ENCODE data around the gene HIPK4. TPM values are rescaled to one million over a fixed set of nuclear protein-coding genes. Genes with fewer than 3 reads are reported as not detected.
A peak's percentile ranks its signal among the peaks of the same experiment; 100 is the strongest.
"Not testable (repeated sequence)": the region's sequence is repeated elsewhere in the genome, so short reads cannot be mapped to it uniquely, and the experiment has no call there.

The HIPK4 gene
- total and polyA plus RNA-seq, 2 experiments from 2014 or later = 0.19 to 0.43 TPM

GRCh38 chr19:40337107-40337506 is 52.9 kb downstream of the HIPK4 start:
- no peak overlapping the region for H3K27ac ChIP-seq
- H3K27me3 ChIP-seq (replicated peaks; ENCODE audit: insufficient read depth) = no peaks in the 10 kb centered on the region
- no peaks in the 10 kb centered on the region for H3K9me2 ChIP-seq (ENCODE audit: insufficient read depth)
- no peaks in the 10 kb centered on the region for H4K20me1 ChIP-seq (ENCODE audit: insufficient read depth)
- peaks cover 9% of the 10 kb centered on the region; the same call in 1 of the 2 replicates for H3K4me1 ChIP-seq (ENCODE audit: insufficient read depth)
- in situ Hi-C loops (cut with MboI) = no loop called here
- H3K9me3 ChIP-seq (ENCODE audit: low read depth) = no peaks in the 10 kb centered on the region
- H3K4me2 ChIP-seq (ENCODE audit: unreplicated experiment) = no peak overlapping the region
- DNase-seq = no peak
- peaks cover 22% of the 10 kb centered on the region; the same call in 1 of the 2 replicates for H3K36me3 ChIP-seq (ENCODE audit: low read depth)
- no peak overlapping the region for H2AFZ ChIP-seq
- no peak overlapping the region for H3K9ac ChIP-seq
- no peak for TF ChIP-seq EZH2phosphoT487 (IDR thresholded peaks at IDR 0.05; ENCODE audit: insufficient read depth, low read depth)
- TF ChIP-seq EZH2 (IDR thresholded peaks at IDR 0.05; ENCODE audit: insufficient read depth, poor library complexity, severe bottlenecking) = no peak
- 79 to 84% methylated on average over 2 of the region's 2 CpGs for WGBS, 2 experiments (ENCODE audit: low coverage in 1 of 2, low lambda C conversion rate in 2 of 2, missing lambda C conversion rate in 2 of 2)
- peaks cover 44% of the 10 kb centered on the region for H3K79me2 ChIP-seq (ENCODE audit: insufficient read depth)
- peaks cover 8% of the 10 kb centered on the region; the same call in 1 of the 2 replicates for H3F3A ChIP-seq (ENCODE audit: insufficient read depth)
- H3K4me3 ChIP-seq = no peak overlapping the region

GRCh38 chr19:40336601-40336900 is 53.4 kb downstream of the HIPK4 start:
- no peak for DNase-seq
- no peaks in the 10 kb centered on the region for H3K9me3 ChIP-seq (ENCODE audit: low read depth)
- H3K36me3 ChIP-seq (ENCODE audit: low read depth) = peaks cover 25% of the 10 kb centered on the region; the same call in 1 of the 2 replicates
- in situ Hi-C loops (cut with MboI) = no loop called here
- 0 out of 2 replicates have a peak, but pooled peaks cover 3% of the 10 kb centered on the region for H3F3A ChIP-seq (ENCODE audit: insufficient read depth)
- WGBS, 2 experiments (ENCODE audit: low coverage in 1 of 2, low lambda C conversion rate in 2 of 2, missing lambda C conversion rate in 2 of 2) = 94 to 96% methylated on average over 2 of the region's 2 CpGs
- H3K9me2 ChIP-seq (ENCODE audit: insufficient read depth) = no peaks in the 10 kb centered on the region
- no peak overlapping the region for H3K4me3 ChIP-seq
- no peak for TF ChIP-seq EZH2 (IDR thresholded peaks at IDR 0.05; ENCODE audit: insufficient read depth, poor library complexity, severe bottlenecking)
- TF ChIP-seq EZH2phosphoT487 (IDR thresholded peaks at IDR 0.05; ENCODE audit: insufficient read depth, low read depth) = no peak
- no peak overlapping the region for H3K27ac ChIP-seq
- H3K4me1 ChIP-seq (ENCODE audit: insufficient read depth) = peaks cover 3% of the 10 kb centered on the region; the same call in 1 of the 2 replicates
- no peak overlapping the region for H2AFZ ChIP-seq
- no peak overlapping the region for H3K9ac ChIP-seq
- H3K79me2 ChIP-seq (ENCODE audit: insufficient read depth) = peaks cover 41% of the 10 kb centered on the region
- no peak overlapping the region for H3K4me2 ChIP-seq (ENCODE audit: unreplicated experiment)
- no peaks in the 10 kb centered on the region for H4K20me1 ChIP-seq (ENCODE audit: insufficient read depth)
- no peaks in the 10 kb centered on the region for H3K27me3 ChIP-seq (replicated peaks; ENCODE audit: insufficient read depth)

- Histone ChIP-seq H3K27ac (no peak overlapping the region), H3K79me2 (ENCODE audit: insufficient read depth) (peaks cover 41% of the 10 kb centered on the region), H2AFZ (no peak overlapping the region), H3K4me2 (ENCODE audit: unreplicated experiment) (no peak overlapping the region), H3K9me2 (ENCODE audit: insufficient read depth) (no peaks in the 10 kb centered on the region), H3K9ac (no peak overlapping the region), H4K20me1 (ENCODE audit: insufficient read depth) (no peaks in the 10 kb centered on the region), H3K27me3 (replicated peaks; ENCODE audit: insufficient read depth) (no peaks in the 10 kb centered on the region), H3K4me1 (ENCODE audit: insufficient read depth) (no peaks in the 10 kb centered on the region), H3K9me3 (ENCODE audit: low read depth) (no peaks in the 10 kb centered on the region), H3K36me3 (ENCODE audit: low read depth) (peaks cover 25% of the 10 kb centered on the region; the same call in 1 of the 2 replicates), H3F3A (ENCODE audit: insufficient read depth) (no peaks in the 10 kb centered on the region), H3K4me3 (no peak overlapping the region)
- no peak for TF ChIP-seq EZH2phosphoT487 (IDR thresholded peaks at IDR 0.05; ENCODE audit: insufficient read depth, low read depth)
- TF ChIP-seq EZH2 (IDR thresholded peaks at IDR 0.05; ENCODE audit: insufficient read depth, poor library complexity, severe bottlenecking) = no peak
- 89 to 93% methylated on average over 15 of the region's 15 CpGs for WGBS, 2 experiments (ENCODE audit: low coverage in 1 of 2, low lambda C conversion rate in 2 of 2, missing lambda C conversion rate in 2 of 2)
- in situ Hi-C loops (cut with MboI) = no loop called here
- peak; percentile 9 for DNase-seq
Observed at GRCh38 chr19:40335855-40336600, 54.0 kb downstream of the HIPK4 start.

GRCh38 chr19:40335101-40335500 is 54.9 kb downstream of the HIPK4 start:
- Histone ChIP-seq H3K27ac (no peak overlapping the region), H3K36me3 (ENCODE audit: low read depth) (peaks cover 23% of the 10 kb centered on the region; the same call in 1 of the 2 replicates), H3F3A (ENCODE audit: insufficient read depth) (no peaks in the 10 kb centered on the region), H3K4me3 (no peak overlapping the region), H3K9ac (no peak overlapping the region), H3K79me2 (ENCODE audit: insufficient read depth) (peaks cover 32% of the 10 kb centered on the region), H2AFZ (no peak overlapping the region), H3K9me2 (ENCODE audit: insufficient read depth) (no peaks in the 10 kb centered on the region), H4K20me1 (ENCODE audit: insufficient read depth) (no peaks in the 10 kb centered on the region), H3K27me3 (replicated peaks; ENCODE audit: insufficient read depth) (no peaks in the 10 kb centered on the region), H3K4me1 (ENCODE audit: insufficient read depth) (no peaks in the 10 kb centered on the region), H3K9me3 (ENCODE audit: low read depth) (no peaks in the 10 kb centered on the region), H3K4me2 (ENCODE audit: unreplicated experiment) (no peak overlapping the region)
- in situ Hi-C loops (cut with MboI) = no loop called here
- TF ChIP-seq EZH2 (IDR thresholded peaks at IDR 0.05; ENCODE audit: insufficient read depth, poor library complexity, severe bottlenecking) = no peak
- no peak for DNase-seq

- Histone ChIP-seq H3K36me3 (ENCODE audit: low read depth) (peaks cover 18% of the 10 kb centered on the region; the same call in 1 of the 2 replicates), H3K79me2 (ENCODE audit: insufficient read depth) (peaks cover 12% of the 10 kb centered on the region)
- H3K9me2 ChIP-seq (ENCODE audit: insufficient read depth); H3K27ac ChIP-seq; H2AFZ ChIP-seq; H3K9ac ChIP-seq; H3K4me2 ChIP-seq (ENCODE audit: unreplicated experiment); H3K9me3 ChIP-seq (ENCODE audit: low read depth); H4K20me1 ChIP-seq (ENCODE audit: insufficient read depth); DNase-seq; H3F3A ChIP-seq (ENCODE audit: insufficient read depth); in situ Hi-C loops (cut with MboI); H3K4me1 ChIP-seq (ENCODE audit: insufficient read depth); H3K4me3 ChIP-seq; H3K27me3 ChIP-seq (replicated peaks; ENCODE audit: insufficient read depth): not testable (repeated sequence)
- WGBS, 2 experiments (ENCODE audit: low coverage in 1 of 2, low lambda C conversion rate in 2 of 2, missing lambda C conversion rate in 2 of 2) = 64 to 74% methylated on average over 5 to 6 of the region's 6 CpGs
Observed at GRCh38 chr19:40333083-40333482, 56.9 kb downstream of the HIPK4 start.
